GM23338 (cell line): Measurements from ENCODE around the gene CACNA1B. TPM values are rescaled to one million over a fixed set of nuclear protein-coding genes. Genes with fewer than 3 reads are reported as not detected.

Experiments used
- ATAC-seq: fragments of 200-7000 bp; cut with Tn5 transposase; 3 replicates; pipeline ENCODE4 v1.9.1; 2020
- DNase-seq: peaks from one replicate; pipeline ENCODE4 v3.0.0-alpha.2; 2015; ENCODE audit warnings: low spot score
- H2AFZ ChIP-seq: fragments of 200-600 bp; sonication (generic); 2 replicates; pipeline ENCODE4 v1.8.0; 2016; ENCODE audit warnings: antibody characterized with exemption, mild to moderate bottlenecking, moderate library complexity
- H3F3A ChIP-seq: fragments of 200-600 bp; sonication (generic); replicated peaks from 2 replicates; pipeline ENCODE4 v1.8.0; 2017; ENCODE audit warnings: antibody characterized with exemption, mixed run types, low read depth
- H3K27ac ChIP-seq: fragments of 200-600 bp; sonication (generic); 2 replicates; pipeline ENCODE4 v1.6.1; 2016; ENCODE audit warnings: low read depth
- H3K27me3 ChIP-seq: fragments of 200-600 bp; sonication (generic); 2 replicates; pipeline ENCODE4 v1.8.0; 2016; ENCODE audit warnings: mild to moderate bottlenecking, mixed run types, moderate library complexity; ENCODE audit not compliant: insufficient read depth
- H3K36me3 ChIP-seq: fragments of 200-600 bp; sonication (generic); 2 replicates; pipeline ENCODE4 v1.8.0; 2016; ENCODE audit warnings: mild to moderate bottlenecking; ENCODE audit not compliant: insufficient read depth
- H3K4me1 ChIP-seq: fragments of 200-600 bp; sonication (generic); 2 replicates; pipeline ENCODE4 v1.8.0; 2016; ENCODE audit warnings: mild to moderate bottlenecking, moderate library complexity; ENCODE audit not compliant: insufficient read depth
- H3K4me2 ChIP-seq: fragments of 200-600 bp; sonication (generic); 2 replicates; pipeline ENCODE4 v1.7.1; 2017; ENCODE audit warnings: mixed run types
- H3K4me3 ChIP-seq: fragments of 200-600 bp; sonication (generic); 2 replicates; pipeline ENCODE4 v1.6.1; 2016; ENCODE audit warnings: mixed run types
- H3K79me2 ChIP-seq: fragments of 200-600 bp; sonication (generic); replicated peaks from 2 replicates; pipeline ENCODE4 v1.8.0; 2017; ENCODE audit warnings: mild to moderate bottlenecking; ENCODE audit not compliant: insufficient read depth
- H3K9me2 ChIP-seq: fragments of 200-600 bp; sonication (generic); 2 replicates; pipeline ENCODE4 v1.8.0; 2017; ENCODE audit not compliant: insufficient read depth
- H4K20me1 ChIP-seq: fragments of 200-600 bp; sonication (generic); replicated peaks from 2 replicates; pipeline ENCODE4 v1.8.0; 2017; ENCODE audit warnings: mild to moderate bottlenecking; ENCODE audit not compliant: insufficient read depth
- H3K27ac Mint-ChIP-seq: 2 replicates; pipeline ENCODE4 v1.8.0; 2020; ENCODE audit warnings: inconsistent platforms, mild to moderate bottlenecking, moderate library complexity, mixed read lengths
- H3K27me3 Mint-ChIP-seq: 3 replicates; pipeline ENCODE4 v1.8.0; 2022; ENCODE audit warnings: low read depth, mild to moderate bottlenecking, moderate library complexity, mixed read lengths, inconsistent platforms; ENCODE audit not compliant: insufficient read depth, poor library complexity
- H3K36me3 Mint-ChIP-seq: 3 replicates; pipeline ENCODE4 v1.8.0; 2021; ENCODE audit warnings: low read depth, mild to moderate bottlenecking, inconsistent platforms, moderate library complexity, mixed read lengths
- H3K4me1 Mint-ChIP-seq: 3 replicates; pipeline ENCODE4 v1.8.0; 2020; ENCODE audit warnings: mild to moderate bottlenecking, inconsistent platforms, mixed read lengths
- H3K4me3 Mint-ChIP-seq: 3 replicates; pipeline ENCODE4 v1.8.0; 2021; ENCODE audit warnings: moderate library complexity, mild to moderate bottlenecking, inconsistent platforms, mixed read lengths
- H3K9me3 Mint-ChIP-seq: 3 replicates; pipeline ENCODE4 v1.8.0; 2020; ENCODE audit warnings: moderate library complexity, mild to moderate bottlenecking, inconsistent platforms, mixed read lengths
- CREB1 ChIP-seq: fragments of 250-450 bp; sonication (Bioruptor Pico); IDR thresholded peaks from 2 replicates; pipeline ENCODE4 v1.5.0; 2020; ENCODE audit warnings: low read depth, mild to moderate bottlenecking, moderate library complexity
- ETS1 ChIP-seq: IDR thresholded peaks from 2 replicates; pipeline ENCODE4 v1.6.1; 2016; ENCODE audit warnings: antibody characterized with exemption
- EZH2 ChIP-seq: fragments of 200-600 bp; sonication (generic); IDR thresholded peaks from one replicate; pipeline ENCODE4 v1.8.0; 2017; ENCODE audit warnings: antibody characterized with exemption, mild to moderate bottlenecking, low read depth; ENCODE audit not compliant: unreplicated experiment
- EZH2phosphoT487 ChIP-seq: fragments of 200-600 bp; sonication (generic); IDR thresholded peaks from one replicate; pipeline ENCODE4 v1.8.1; 2018; ENCODE audit warnings: antibody characterized with exemption; ENCODE audit not compliant: unreplicated experiment
- JUNB ChIP-seq: IDR thresholded peaks from one replicate; pipeline ENCODE4 v1.6.1; 2016; ENCODE audit warnings: antibody characterized with exemption; ENCODE audit not compliant: unreplicated experiment
- NANOG ChIP-seq: IDR thresholded peaks from 2 replicates; pipeline ENCODE4 v1.6.1; 2016; ENCODE audit warnings: antibody characterized with exemption, borderline replicate concordance
- POLR2AphosphoS5 ChIP-seq: IDR thresholded peaks from 2 replicates; pipeline ENCODE4 v1.6.1; 2016; ENCODE audit warnings: antibody characterized with exemption, low read depth
- REST ChIP-seq: IDR thresholded peaks from one replicate; pipeline ENCODE4 v1.6.1; 2018; ENCODE audit warnings: antibody characterized with exemption; ENCODE audit not compliant: unreplicated experiment
- STAT1 ChIP-seq: IDR thresholded peaks from one replicate; pipeline ENCODE4 v1.6.1; 2016; ENCODE audit warnings: antibody characterized with exemption; ENCODE audit not compliant: unreplicated experiment
- ZNF114 ChIP-seq: fragments of 250-450 bp; sonication (Bioruptor Pico); IDR thresholded peaks from 2 replicates; pipeline ENCODE4 v1.5.0; 2020; ENCODE audit warnings: mild to moderate bottlenecking, moderate library complexity
- ZNF331 ChIP-seq: fragments of 250-450 bp; sonication (Bioruptor Pico); IDR thresholded peaks from 2 replicates; pipeline ENCODE4 v1.5.0; 2020; ENCODE audit warnings: low read depth, mild to moderate bottlenecking, moderate library complexity
- polyA plus RNA-seq: library from polyadenylated mRNA; unstranded; fragments of >200 nt; fragmentation: Nextera tagmentation; extraction: Ambion mirVana; gene quantifications from 2 replicates; pipeline ENCODE4 v1.2.1, GENCODE V29; 2016
- total RNA-seq: library from RNA; depleted of rRNA; stranded (reverse); fragments of >200 nt; shearing (Covaris generic); gene quantifications from 2 replicates; pipeline ENCODE4 v1.2.3, GENCODE V29; 2014
- TF ChIP-seq, protein P1 (sequence below): fragments of 250-450 bp; sonication (Bioruptor Pico); IDR thresholded peaks from 2 replicates; pipeline ENCODE4 v1.5.0; 2020; ENCODE audit warnings: mild to moderate bottlenecking, moderate library complexity
- TF ChIP-seq, protein P2 (sequence below), 2 experiments: fragments of 200-600 bp in 1 of 2; sonication (generic) in 1 of 2; conservative IDR thresholded peaks; 2 replicates each; pipeline versions ENCODE4 v1.5.1 to v1.6.1; 2016 to 2017; ENCODE audit warnings: antibody characterized with exemption in 2 of 2, low read depth in 2 of 2, mild to moderate bottlenecking in 2 of 2, moderate library complexity in 1 of 2

Gene CACNA1B
- total and polyA plus RNA-seq, 2 experiments from 2014 or later, result 1.1 to 10.4 TPM

DNA sequence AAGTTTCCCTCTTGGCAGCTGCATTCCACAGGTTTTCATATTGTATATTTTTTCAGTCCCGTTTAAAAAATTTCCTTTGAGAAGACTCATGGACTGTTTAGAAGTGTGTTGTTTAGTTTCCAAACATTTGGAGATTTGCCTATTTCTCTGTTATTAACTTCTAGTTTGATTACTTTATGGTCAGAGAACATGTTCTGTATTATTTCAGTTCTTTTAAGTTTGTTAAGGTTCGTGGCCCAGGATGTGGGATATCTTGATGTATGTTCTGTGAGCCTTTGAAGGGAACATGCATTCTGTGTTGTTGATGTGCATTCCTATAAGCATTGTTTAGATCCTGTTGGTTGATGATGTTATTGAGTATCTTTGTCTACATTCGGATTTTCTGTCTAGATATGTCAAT is 153.6 kb downstream of the CACNA1B start:
- ATAC-seq (no peak), DNase-seq (no peak)
- Histone ChIP-seq H4K20me1 (0 out of 2 replicates have a peak, but pooled peaks cover 6% of the 10 kb centered on the region), H3K9me2 (no peaks in the 10 kb centered on the region), H3K4me2 (no peak overlapping the region), H3K4me3 (no peak overlapping the region), H3K27me3 (no peaks in the 10 kb centered on the region), H3K79me2 (peaks cover 42% of the 10 kb centered on the region), H3K4me1 (no peaks in the 10 kb centered on the region), H3K36me3 (no peaks in the 10 kb centered on the region; the same call in 1 of the 2 replicates), H2AFZ (no peak overlapping the region), H3F3A (no peaks in the 10 kb centered on the region), H3K27ac (no peak overlapping the region)
- peaks cover 29% of the 10 kb centered on the region for H3K36me3 Mint-ChIP-seq
- H3K27me3 Mint-ChIP-seq, result no peaks in the 10 kb centered on the region
- H3K4me3 Mint-ChIP-seq, result no peak overlapping the region
- H3K4me1 Mint-ChIP-seq, result no peaks in the 10 kb centered on the region; the same call in 2 of the 3 replicates
- peaks cover 5% of the 10 kb centered on the region; the same call in 1 of the 3 replicates for H3K9me3 Mint-ChIP-seq
- H3K27ac Mint-ChIP-seq, result no peak overlapping the region
- no peak for TF ChIP-seq POLR2AphosphoS5
- no peak for TF ChIP-seq EZH2phosphoT487
- no peak for TF ChIP-seq STAT1
- no peak for TF ChIP-seq REST
- no peak for TF ChIP-seq ZNF114 (CRISPR knock-in tag)
- no peak for TF ChIP-seq CREB1 (CRISPR knock-in tag)
- TF ChIP-seq, protein P1, sequence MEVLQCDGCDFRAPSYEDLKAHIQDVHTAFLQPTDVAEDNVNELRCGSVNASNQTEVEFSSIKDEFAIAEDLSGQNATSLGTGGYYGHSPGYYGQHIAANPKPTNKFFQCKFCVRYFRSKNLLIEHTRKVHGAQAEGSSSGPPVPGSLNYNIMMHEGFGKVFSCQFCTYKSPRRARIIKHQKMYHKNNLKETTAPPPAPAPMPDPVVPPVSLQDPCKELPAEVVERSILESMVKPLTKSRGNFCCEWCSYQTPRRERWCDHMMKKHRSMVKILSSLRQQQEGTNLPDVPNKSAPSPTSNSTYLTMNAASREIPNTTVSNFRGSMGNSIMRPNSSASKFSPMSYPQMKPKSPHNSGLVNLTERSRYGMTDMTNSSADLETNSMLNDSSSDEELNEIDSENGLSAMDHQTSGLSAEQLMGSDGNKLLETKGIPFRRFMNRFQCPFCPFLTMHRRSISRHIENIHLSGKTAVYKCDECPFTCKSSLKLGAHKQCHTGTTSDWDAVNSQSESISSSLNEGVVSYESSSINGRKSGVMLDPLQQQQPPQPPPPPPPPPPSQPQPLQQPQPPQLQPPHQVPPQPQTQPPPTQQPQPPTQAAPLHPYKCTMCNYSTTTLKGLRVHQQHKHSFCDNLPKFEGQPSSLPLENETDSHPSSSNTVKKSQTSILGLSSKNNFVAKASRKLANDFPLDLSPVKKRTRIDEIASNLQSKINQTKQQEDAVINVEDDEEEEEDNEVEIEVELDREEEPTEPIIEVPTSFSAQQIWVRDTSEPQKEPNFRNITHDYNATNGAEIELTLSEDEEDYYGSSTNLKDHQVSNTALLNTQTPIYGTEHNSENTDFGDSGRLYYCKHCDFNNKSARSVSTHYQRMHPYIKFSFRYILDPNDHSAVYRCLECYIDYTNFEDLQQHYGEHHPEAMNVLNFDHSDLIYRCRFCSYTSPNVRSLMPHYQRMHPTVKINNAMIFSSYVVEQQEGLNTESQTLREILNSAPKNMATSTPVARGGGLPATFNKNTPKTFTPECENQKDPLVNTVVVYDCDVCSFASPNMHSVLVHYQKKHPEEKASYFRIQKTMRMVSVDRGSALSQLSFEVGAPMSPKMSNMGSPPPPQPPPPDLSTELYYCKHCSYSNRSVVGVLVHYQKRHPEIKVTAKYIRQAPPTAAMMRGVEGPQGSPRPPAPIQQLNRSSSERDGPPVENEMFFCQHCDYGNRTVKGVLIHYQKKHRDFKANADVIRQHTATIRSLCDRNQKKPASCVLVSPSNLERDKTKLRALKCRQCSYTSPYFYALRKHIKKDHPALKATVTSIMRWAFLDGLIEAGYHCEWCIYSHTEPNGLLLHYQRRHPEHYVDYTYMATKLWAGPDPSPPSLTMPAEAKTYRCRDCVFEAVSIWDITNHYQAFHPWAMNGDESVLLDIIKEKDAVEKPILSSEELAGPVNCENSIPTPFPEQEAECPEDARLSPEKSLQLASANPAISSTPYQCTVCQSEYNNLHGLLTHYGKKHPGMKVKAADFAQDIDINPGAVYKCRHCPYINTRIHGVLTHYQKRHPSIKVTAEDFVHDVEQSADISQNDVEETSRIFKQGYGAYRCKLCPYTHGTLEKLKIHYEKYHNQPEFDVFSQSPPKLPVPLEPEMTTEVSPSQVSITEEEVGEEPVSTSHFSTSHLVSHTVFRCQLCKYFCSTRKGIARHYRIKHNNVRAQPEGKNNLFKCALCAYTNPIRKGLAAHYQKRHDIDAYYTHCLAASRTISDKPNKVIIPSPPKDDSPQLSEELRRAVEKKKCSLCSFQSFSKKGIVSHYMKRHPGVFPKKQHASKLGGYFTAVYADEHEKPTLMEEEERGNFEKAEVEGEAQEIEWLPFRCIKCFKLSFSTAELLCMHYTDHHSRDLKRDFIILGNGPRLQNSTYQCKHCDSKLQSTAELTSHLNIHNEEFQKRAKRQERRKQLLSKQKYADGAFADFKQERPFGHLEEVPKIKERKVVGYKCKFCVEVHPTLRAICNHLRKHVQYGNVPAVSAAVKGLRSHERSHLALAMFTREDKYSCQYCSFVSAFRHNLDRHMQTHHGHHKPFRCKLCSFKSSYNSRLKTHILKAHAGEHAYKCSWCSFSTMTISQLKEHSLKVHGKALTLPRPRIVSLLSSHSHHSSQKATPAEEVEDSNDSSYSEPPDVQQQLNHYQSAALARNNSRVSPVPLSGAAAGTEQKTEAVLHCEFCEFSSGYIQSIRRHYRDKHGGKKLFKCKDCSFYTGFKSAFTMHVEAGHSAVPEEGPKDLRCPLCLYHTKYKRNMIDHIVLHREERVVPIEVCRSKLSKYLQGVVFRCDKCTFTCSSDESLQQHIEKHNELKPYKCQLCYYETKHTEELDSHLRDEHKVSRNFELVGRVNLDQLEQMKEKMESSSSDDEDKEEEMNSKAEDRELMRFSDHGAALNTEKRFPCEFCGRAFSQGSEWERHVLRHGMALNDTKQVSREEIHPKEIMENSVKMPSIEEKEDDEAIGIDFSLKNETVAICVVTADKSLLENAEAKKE (CRISPR knock-in tag), result no peak
- no peak for TF ChIP-seq NANOG
- TF ChIP-seq JUNB, result no peak
- no peak for TF ChIP-seq ZNF331 (CRISPR knock-in tag)
- TF ChIP-seq ETS1, result no peak
- no peak for TF ChIP-seq EZH2
- TF ChIP-seq, protein P2, sequence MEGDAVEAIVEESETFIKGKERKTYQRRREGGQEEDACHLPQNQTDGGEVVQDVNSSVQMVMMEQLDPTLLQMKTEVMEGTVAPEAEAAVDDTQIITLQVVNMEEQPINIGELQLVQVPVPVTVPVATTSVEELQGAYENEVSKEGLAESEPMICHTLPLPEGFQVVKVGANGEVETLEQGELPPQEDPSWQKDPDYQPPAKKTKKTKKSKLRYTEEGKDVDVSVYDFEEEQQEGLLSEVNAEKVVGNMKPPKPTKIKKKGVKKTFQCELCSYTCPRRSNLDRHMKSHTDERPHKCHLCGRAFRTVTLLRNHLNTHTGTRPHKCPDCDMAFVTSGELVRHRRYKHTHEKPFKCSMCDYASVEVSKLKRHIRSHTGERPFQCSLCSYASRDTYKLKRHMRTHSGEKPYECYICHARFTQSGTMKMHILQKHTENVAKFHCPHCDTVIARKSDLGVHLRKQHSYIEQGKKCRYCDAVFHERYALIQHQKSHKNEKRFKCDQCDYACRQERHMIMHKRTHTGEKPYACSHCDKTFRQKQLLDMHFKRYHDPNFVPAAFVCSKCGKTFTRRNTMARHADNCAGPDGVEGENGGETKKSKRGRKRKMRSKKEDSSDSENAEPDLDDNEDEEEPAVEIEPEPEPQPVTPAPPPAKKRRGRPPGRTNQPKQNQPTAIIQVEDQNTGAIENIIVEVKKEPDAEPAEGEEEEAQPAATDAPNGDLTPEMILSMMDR (conservative IDR thresholded peaks at IDR 0.05; ENCODE audit: low read depth in 2 of 2), result no peak
